ENCODE data around the gene ESRRB.

Gene ESRRB

DNA sequence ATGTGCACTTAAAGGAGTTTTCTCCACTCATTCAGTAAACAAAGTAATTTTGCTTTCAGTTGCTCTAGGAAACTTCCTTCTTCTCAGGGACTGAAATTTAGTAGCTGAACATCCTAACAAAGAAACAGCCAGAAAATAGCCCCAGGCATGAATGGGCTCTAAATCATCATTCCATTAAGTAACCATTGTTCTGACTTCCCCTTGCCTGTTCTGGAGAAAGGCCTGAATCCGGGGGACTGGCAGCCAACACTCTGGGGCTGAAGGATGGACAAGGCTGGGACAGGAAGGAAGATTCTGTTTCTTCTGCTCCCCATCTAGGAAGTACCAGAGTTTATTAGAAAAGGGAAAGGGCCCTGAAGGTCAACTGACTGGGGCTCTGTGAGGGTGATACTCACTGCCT is 104.5 kb downstream of the ESRRB start:
- no peak overlapping the region for H3K14ac ChIP-seq (ENCODE audit: low read length)
- H2BK12ac ChIP-seq (ENCODE audit: low read length), result no peak overlapping the region
- no peak overlapping the region for H2BK120ac ChIP-seq (ENCODE audit: insufficient read depth, low read length, poor library complexity)
- H3K4ac ChIP-seq (ENCODE audit: low read depth, low read length), result no peak overlapping the region
- H4K91ac ChIP-seq (ENCODE audit: low read depth, low read length), result no peak overlapping the region
- H3K9me3 ChIP-seq (ENCODE audit: insufficient read depth, low read depth, low read length), result no peaks in the 10 kb centered on the region
- H3K4me1 ChIP-seq (ENCODE audit: control insufficient read depth in 1 of 2, insufficient read depth in 2 of 2, low read length in 2 of 2), result no peaks in the 10 kb centered on the region
- H2BK5ac ChIP-seq (ENCODE audit: low read depth, low read length, poor library complexity), result no peak overlapping the region
- no peak overlapping the region for H3K23ac ChIP-seq (ENCODE audit: low read length)
- WGBS (ENCODE audit: extremely low coverage, insufficient coverage, insufficient read length), result no CpG with 5 or more reads among the region's 1 CpG
- no peak overlapping the region for H2AK5ac ChIP-seq (ENCODE audit: low read length)
- no peaks in the 10 kb centered on the region for H3K36me3 ChIP-seq (ENCODE audit: control insufficient read depth in 1 of 2, insufficient read depth in 2 of 2, low read length in 2 of 2)
- no peak overlapping the region for H3K27ac ChIP-seq (ENCODE audit: low read depth, low read length)
- DNase-seq, result no peak
- H3K27me3 ChIP-seq (ENCODE audit: insufficient read depth, low read length), result no peaks in the 10 kb centered on the region
- no peak overlapping the region for H3K4me3 ChIP-seq (ENCODE audit: low read depth, low read length)
- H2AFZ ChIP-seq (ENCODE audit: insufficient read depth, low read length, poor library complexity), result no peak overlapping the region
- no peak overlapping the region for H3K18ac ChIP-seq (ENCODE audit: low read length)
- no peak overlapping the region for H4K12ac ChIP-seq (ENCODE audit: low read depth, low read length)
- H3K9ac ChIP-seq (ENCODE audit: low read length), result no peak overlapping the region
- no peak overlapping the region for H3K4me2 ChIP-seq (ENCODE audit: low read length)
- H3K79me2 ChIP-seq (ENCODE audit: control insufficient read depth, insufficient read depth, low read length, poor library complexity), result no peaks in the 10 kb centered on the region
- H3K79me1 ChIP-seq (ENCODE audit: low read length), result peaks cover 2% of the 10 kb centered on the region
- H4K8ac ChIP-seq (ENCODE audit: low read depth, low read length), result no peak overlapping the region

DNA sequence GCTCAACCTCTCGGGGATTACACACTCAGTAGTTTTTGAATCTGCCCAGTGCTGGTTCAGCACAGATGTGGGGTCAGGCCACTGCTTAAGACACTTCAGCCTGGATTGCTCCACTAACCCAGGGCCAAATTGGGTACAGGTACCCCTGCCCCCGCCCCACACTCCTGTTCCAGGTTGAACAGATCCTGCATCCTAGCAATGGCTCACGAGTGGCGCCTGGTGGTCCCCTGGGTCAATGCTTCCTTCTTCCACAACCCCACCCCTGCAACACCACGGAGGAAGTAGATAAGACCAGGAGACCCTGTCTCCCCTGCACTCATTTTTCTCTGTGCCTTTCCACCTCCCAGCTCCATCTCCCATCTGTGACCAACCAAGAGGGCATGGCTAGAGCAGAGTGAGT is 108.4 kb downstream of the ESRRB start:
- H3K23ac ChIP-seq (ENCODE audit: low read length), result no peak overlapping the region
- H3K36me3 ChIP-seq (ENCODE audit: control insufficient read depth in 1 of 2, insufficient read depth in 2 of 2, low read length in 2 of 2), result no peaks in the 10 kb centered on the region
- no peak overlapping the region for H3K4ac ChIP-seq (ENCODE audit: low read depth, low read length)
- no peak overlapping the region for H4K8ac ChIP-seq (ENCODE audit: low read depth, low read length)
- no peaks in the 10 kb centered on the region for H3K4me1 ChIP-seq (ENCODE audit: control insufficient read depth in 1 of 2, insufficient read depth in 2 of 2, low read length in 2 of 2)
- H2AK5ac ChIP-seq (ENCODE audit: low read length), result no peak overlapping the region
- no peak overlapping the region for H4K91ac ChIP-seq (ENCODE audit: low read depth, low read length)
- H3K79me1 ChIP-seq (ENCODE audit: low read length), result peaks cover 2% of the 10 kb centered on the region
- no peaks in the 10 kb centered on the region for H3K79me2 ChIP-seq (ENCODE audit: control insufficient read depth, insufficient read depth, low read length, poor library complexity)
- no peak overlapping the region for H2AFZ ChIP-seq (ENCODE audit: insufficient read depth, low read length, poor library complexity)
- H3K14ac ChIP-seq (ENCODE audit: low read length), result no peak overlapping the region
- H3K18ac ChIP-seq (ENCODE audit: low read length), result no peak overlapping the region
- H3K27me3 ChIP-seq (ENCODE audit: insufficient read depth, low read length), result no peaks in the 10 kb centered on the region
- WGBS (ENCODE audit: extremely low coverage, insufficient coverage, insufficient read length), result no CpG with 5 or more reads among the region's 5 CpGs
- H3K4me2 ChIP-seq (ENCODE audit: low read length), result no peak overlapping the region
- no peak overlapping the region for H3K27ac ChIP-seq (ENCODE audit: low read depth, low read length)
- no peak overlapping the region for H2BK5ac ChIP-seq (ENCODE audit: low read depth, low read length, poor library complexity)
- no peak for DNase-seq
- H3K4me3 ChIP-seq (ENCODE audit: low read depth, low read length), result no peak overlapping the region
- no peak overlapping the region for H2BK120ac ChIP-seq (ENCODE audit: insufficient read depth, low read length, poor library complexity)
- no peaks in the 10 kb centered on the region for H3K9me3 ChIP-seq (ENCODE audit: insufficient read depth, low read depth, low read length)
- H2BK12ac ChIP-seq (ENCODE audit: low read length), result no peak overlapping the region
- no peak overlapping the region for H4K12ac ChIP-seq (ENCODE audit: low read depth, low read length)
- H3K9ac ChIP-seq (ENCODE audit: low read length), result no peak overlapping the region

DNA sequence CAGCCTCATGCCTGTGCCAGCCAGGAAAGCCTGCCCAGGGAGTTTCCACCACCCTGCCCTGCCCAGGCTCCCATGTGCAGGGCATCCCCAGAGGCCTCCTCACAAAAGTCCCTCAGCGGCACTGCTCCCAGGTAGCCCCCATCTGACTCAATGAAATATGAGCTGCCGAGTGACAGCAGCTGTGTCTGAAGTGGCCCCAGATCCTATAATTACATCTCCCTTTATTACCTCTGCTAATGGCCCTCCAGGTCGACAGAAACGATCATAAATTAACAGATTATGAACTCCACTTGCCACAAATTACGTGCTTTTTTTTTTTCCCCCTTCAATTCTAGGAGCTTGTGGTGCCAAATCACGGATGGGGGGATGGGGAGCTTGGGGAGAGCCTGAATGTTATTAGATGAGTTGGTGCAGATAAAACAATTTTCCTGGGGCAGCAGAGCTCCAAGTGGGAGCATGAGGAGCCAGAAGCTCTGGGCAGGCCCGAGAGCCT is 110.4 kb downstream of the ESRRB start:
- H2BK120ac ChIP-seq (ENCODE audit: insufficient read depth, low read length, poor library complexity), result no peak overlapping the region
- no CpG with 5 or more reads among the region's 7 CpGs for WGBS (ENCODE audit: extremely low coverage, insufficient coverage, insufficient read length)
- H4K12ac ChIP-seq (ENCODE audit: low read depth, low read length), result no peak overlapping the region
- DNase-seq, result no peak
- no peaks in the 10 kb centered on the region for H3K4me1 ChIP-seq (ENCODE audit: control insufficient read depth in 1 of 2, insufficient read depth in 2 of 2, low read length in 2 of 2)
- no peak overlapping the region for H3K4ac ChIP-seq (ENCODE audit: low read depth, low read length)
- H2BK12ac ChIP-seq (ENCODE audit: low read length), result no peak overlapping the region
- no peak overlapping the region for H3K23ac ChIP-seq (ENCODE audit: low read length)
- H3K27ac ChIP-seq (ENCODE audit: low read depth, low read length), result no peak overlapping the region
- no peak overlapping the region for H2AFZ ChIP-seq (ENCODE audit: insufficient read depth, low read length, poor library complexity)
- H3K27me3 ChIP-seq (ENCODE audit: insufficient read depth, low read length), result no peaks in the 10 kb centered on the region
- H3K4me2 ChIP-seq (ENCODE audit: low read length), result no peak overlapping the region
- H3K36me3 ChIP-seq (ENCODE audit: control insufficient read depth in 1 of 2, insufficient read depth in 2 of 2, low read length in 2 of 2), result no peaks in the 10 kb centered on the region
- no peak overlapping the region for H3K14ac ChIP-seq (ENCODE audit: low read length)
- H4K91ac ChIP-seq (ENCODE audit: low read depth, low read length), result no peak overlapping the region
- H3K79me1 ChIP-seq (ENCODE audit: low read length), result no peaks in the 10 kb centered on the region
- H3K9me3 ChIP-seq (ENCODE audit: insufficient read depth, low read depth, low read length), result no peaks in the 10 kb centered on the region
- H4K8ac ChIP-seq (ENCODE audit: low read depth, low read length), result no peak overlapping the region
- H2AK5ac ChIP-seq (ENCODE audit: low read length), result no peak overlapping the region
- no peak overlapping the region for H3K4me3 ChIP-seq (ENCODE audit: low read depth, low read length)
- no peaks in the 10 kb centered on the region for H3K79me2 ChIP-seq (ENCODE audit: control insufficient read depth, insufficient read depth, low read length, poor library complexity)
- no peak overlapping the region for H3K9ac ChIP-seq (ENCODE audit: low read length)
- no peak overlapping the region for H3K18ac ChIP-seq (ENCODE audit: low read length)
- no peak overlapping the region for H2BK5ac ChIP-seq (ENCODE audit: low read depth, low read length, poor library complexity)

DNA sequence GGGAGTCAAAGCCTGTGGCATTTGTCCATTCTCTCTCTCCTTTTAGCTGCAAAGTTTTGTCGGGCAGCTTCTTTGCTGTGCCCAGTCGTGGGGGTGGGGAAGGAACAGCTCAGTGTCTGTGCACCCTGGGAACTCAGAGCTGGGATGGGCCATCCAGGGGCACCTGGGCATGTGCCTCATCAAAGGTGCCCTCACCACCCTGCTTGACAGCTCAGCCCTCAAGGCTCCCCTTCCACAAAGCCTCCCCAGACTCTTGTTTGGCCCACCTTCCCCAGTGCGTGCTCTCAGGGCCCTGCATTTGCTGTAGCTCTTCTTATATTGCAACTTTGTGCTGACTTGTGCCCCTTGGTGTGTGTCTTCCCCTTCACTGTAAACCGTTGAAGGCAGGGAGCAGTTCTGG is 112.6 kb downstream of the ESRRB start:
- H3K4me2 ChIP-seq (ENCODE audit: low read length), result no peak overlapping the region
- no peak overlapping the region for H3K27ac ChIP-seq (ENCODE audit: low read depth, low read length)
- H3K23ac ChIP-seq (ENCODE audit: low read length), result no peak overlapping the region
- H2BK5ac ChIP-seq (ENCODE audit: low read depth, low read length, poor library complexity), result no peak overlapping the region
- no peak overlapping the region for H2AK5ac ChIP-seq (ENCODE audit: low read length)
- no peak overlapping the region for H3K18ac ChIP-seq (ENCODE audit: low read length)
- H3K4me1 ChIP-seq (ENCODE audit: control insufficient read depth in 1 of 2, insufficient read depth in 2 of 2, low read length in 2 of 2), result no peaks in the 10 kb centered on the region
- no peak overlapping the region for H3K9ac ChIP-seq (ENCODE audit: low read length)
- no peak overlapping the region for H4K91ac ChIP-seq (ENCODE audit: low read depth, low read length)
- no peak for DNase-seq
- H3K9me3 ChIP-seq (ENCODE audit: insufficient read depth, low read depth, low read length), result no peaks in the 10 kb centered on the region
- H3K14ac ChIP-seq (ENCODE audit: low read length), result no peak overlapping the region
- no peak overlapping the region for H2BK120ac ChIP-seq (ENCODE audit: insufficient read depth, low read length, poor library complexity)
- H3K36me3 ChIP-seq (ENCODE audit: control insufficient read depth in 1 of 2, insufficient read depth in 2 of 2, low read length in 2 of 2), result no peaks in the 10 kb centered on the region
- H3K79me1 ChIP-seq (ENCODE audit: low read length), result no peaks in the 10 kb centered on the region
- H4K12ac ChIP-seq (ENCODE audit: low read depth, low read length), result no peak overlapping the region
- no peak overlapping the region for H4K8ac ChIP-seq (ENCODE audit: low read depth, low read length)
- no peak overlapping the region for H3K4me3 ChIP-seq (ENCODE audit: low read depth, low read length)
- no peaks in the 10 kb centered on the region for H3K27me3 ChIP-seq (ENCODE audit: insufficient read depth, low read length)
- WGBS (ENCODE audit: extremely low coverage, insufficient coverage, insufficient read length), result no CpG with 5 or more reads among the region's 4 CpGs
- H3K79me2 ChIP-seq (ENCODE audit: control insufficient read depth, insufficient read depth, low read length, poor library complexity), result no peaks in the 10 kb centered on the region
- no peak overlapping the region for H3K4ac ChIP-seq (ENCODE audit: low read depth, low read length)
- no peak overlapping the region for H2BK12ac ChIP-seq (ENCODE audit: low read length)
- H2AFZ ChIP-seq (ENCODE audit: insufficient read depth, low read length, poor library complexity), result no peak overlapping the region

Data from trophoblast cell (in vitro differentiated cells and primary cell).